K562 (cell line): ENCODE data around the gene TRAPPC2B. TPM values are rescaled to one million over a fixed set of nuclear protein-coding genes. Genes with fewer than 3 reads are reported as not detected.

Experiments
- CHD7 ChIP-seq: fragments of 200-600 bp; sonication (generic); IDR thresholded peaks from one replicate; pipeline ENCODE4 v1.6.1; 2012; ENCODE audit warnings: mild to moderate bottlenecking, low read depth, low read length, inconsistent platforms
- GABPB1 ChIP-seq: sonication (generic); formaldehyde crosslinking; IDR thresholded peaks from 2 replicates; pipeline ENCODE4 v1.8.0; 2022; ENCODE audit warnings: mild to moderate bottlenecking, missing genetic modification reagents
- LCOR ChIP-seq: sonication (generic); formaldehyde crosslinking; IDR thresholded peaks from 2 replicates; pipeline ENCODE4 v1.8.0; 2022; ENCODE audit warnings: mild to moderate bottlenecking, missing genetic modification reagents
- polyA plus RNA-seq, 8 experiments: library from polyadenylated mRNA; depleted of rRNA in 4 of 8; stranded (reverse) in 5 of 8; unstranded in 3 of 8; fragments of >200 nt; fragmentation: Nextera tagmentation in 2 of 8; fragmentation: Illumina TruSeq in 1 of 8; extraction: Ambion mirVana in 2 of 8; extraction: Trizol in 1 of 8; gene quantifications; 2 replicates each; pipeline versions ENCODE4 v1.2.1 to v1.2.3, GENCODE V29; 2011 to 2014; ENCODE audit warnings: inconsistent platforms in 1 of 8, missing spikeins in 1 of 8
- total RNA-seq, 7 experiments: library from RNA; depleted of rRNA in 6 of 7; stranded (reverse); fragments of >200 nt in 6 of 7; fragmentation: Illumina TruSeq in 2 of 7; extraction: Trizol in 2 of 7; gene quantifications; 2 replicates each; pipeline versions ENCODE4 v1.2.1 to v1.2.3, GENCODE V29; 2011 to 2021; ENCODE audit warnings: low replicate concordance in 1 of 7
- TF ChIP-seq, protein P1 (sequence below): fragments of 450-650 bp; IDR thresholded peaks from 2 replicates; pipeline ENCODE4 v1.6.1; 2016; ENCODE audit warnings: mild to moderate bottlenecking, moderate library complexity

Gene TRAPPC2B
- total and polyA plus RNA-seq, 9 of the 15 experiments (the other 6 are each of a cell fraction or from before 2014, with no cell fraction given) = 2.2 to 20.4 (median 4.6) TPM

DNA sequence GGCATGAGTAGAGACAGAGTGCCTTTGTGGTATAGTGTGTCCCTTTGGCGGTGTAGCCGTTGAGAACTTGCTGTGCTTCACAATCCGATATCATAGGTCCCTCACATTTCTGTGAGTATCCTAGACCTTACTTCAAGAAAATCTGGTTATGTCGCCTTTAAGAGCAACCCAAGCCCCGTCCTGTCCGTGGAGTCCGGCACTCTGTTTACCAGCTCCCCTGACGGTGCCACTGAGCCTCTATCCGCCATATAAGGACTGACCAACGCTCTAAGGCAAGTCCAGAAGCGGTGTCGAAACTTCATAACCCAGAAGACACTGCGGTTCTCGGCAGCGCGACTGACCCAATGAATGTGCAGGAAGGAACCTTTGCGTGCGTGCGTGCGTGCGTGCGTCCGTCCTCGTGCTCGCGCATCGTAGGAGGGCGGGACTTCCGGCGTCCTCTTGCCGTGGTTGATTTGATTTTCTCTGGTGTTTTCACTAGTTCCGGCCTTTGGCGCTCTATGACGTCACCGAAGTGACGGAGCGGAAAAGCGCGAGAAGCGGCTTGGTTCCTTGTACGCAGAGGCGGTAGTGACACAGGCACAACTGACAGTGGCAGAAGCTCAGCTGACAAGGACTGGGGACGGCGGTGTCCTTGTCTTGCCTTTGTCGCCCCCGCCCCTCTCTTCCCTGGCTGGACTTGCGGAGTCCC is at the start of gene TRAPPC2B, which contains the start of gene ZNF547 (continued):
- TF ChIP-seq CHD7 (no peak), GABPB1 (peak; percentile 96), LCOR (CRISPR knock-in tag) (no peak)
- TF ChIP-seq, protein P1, sequence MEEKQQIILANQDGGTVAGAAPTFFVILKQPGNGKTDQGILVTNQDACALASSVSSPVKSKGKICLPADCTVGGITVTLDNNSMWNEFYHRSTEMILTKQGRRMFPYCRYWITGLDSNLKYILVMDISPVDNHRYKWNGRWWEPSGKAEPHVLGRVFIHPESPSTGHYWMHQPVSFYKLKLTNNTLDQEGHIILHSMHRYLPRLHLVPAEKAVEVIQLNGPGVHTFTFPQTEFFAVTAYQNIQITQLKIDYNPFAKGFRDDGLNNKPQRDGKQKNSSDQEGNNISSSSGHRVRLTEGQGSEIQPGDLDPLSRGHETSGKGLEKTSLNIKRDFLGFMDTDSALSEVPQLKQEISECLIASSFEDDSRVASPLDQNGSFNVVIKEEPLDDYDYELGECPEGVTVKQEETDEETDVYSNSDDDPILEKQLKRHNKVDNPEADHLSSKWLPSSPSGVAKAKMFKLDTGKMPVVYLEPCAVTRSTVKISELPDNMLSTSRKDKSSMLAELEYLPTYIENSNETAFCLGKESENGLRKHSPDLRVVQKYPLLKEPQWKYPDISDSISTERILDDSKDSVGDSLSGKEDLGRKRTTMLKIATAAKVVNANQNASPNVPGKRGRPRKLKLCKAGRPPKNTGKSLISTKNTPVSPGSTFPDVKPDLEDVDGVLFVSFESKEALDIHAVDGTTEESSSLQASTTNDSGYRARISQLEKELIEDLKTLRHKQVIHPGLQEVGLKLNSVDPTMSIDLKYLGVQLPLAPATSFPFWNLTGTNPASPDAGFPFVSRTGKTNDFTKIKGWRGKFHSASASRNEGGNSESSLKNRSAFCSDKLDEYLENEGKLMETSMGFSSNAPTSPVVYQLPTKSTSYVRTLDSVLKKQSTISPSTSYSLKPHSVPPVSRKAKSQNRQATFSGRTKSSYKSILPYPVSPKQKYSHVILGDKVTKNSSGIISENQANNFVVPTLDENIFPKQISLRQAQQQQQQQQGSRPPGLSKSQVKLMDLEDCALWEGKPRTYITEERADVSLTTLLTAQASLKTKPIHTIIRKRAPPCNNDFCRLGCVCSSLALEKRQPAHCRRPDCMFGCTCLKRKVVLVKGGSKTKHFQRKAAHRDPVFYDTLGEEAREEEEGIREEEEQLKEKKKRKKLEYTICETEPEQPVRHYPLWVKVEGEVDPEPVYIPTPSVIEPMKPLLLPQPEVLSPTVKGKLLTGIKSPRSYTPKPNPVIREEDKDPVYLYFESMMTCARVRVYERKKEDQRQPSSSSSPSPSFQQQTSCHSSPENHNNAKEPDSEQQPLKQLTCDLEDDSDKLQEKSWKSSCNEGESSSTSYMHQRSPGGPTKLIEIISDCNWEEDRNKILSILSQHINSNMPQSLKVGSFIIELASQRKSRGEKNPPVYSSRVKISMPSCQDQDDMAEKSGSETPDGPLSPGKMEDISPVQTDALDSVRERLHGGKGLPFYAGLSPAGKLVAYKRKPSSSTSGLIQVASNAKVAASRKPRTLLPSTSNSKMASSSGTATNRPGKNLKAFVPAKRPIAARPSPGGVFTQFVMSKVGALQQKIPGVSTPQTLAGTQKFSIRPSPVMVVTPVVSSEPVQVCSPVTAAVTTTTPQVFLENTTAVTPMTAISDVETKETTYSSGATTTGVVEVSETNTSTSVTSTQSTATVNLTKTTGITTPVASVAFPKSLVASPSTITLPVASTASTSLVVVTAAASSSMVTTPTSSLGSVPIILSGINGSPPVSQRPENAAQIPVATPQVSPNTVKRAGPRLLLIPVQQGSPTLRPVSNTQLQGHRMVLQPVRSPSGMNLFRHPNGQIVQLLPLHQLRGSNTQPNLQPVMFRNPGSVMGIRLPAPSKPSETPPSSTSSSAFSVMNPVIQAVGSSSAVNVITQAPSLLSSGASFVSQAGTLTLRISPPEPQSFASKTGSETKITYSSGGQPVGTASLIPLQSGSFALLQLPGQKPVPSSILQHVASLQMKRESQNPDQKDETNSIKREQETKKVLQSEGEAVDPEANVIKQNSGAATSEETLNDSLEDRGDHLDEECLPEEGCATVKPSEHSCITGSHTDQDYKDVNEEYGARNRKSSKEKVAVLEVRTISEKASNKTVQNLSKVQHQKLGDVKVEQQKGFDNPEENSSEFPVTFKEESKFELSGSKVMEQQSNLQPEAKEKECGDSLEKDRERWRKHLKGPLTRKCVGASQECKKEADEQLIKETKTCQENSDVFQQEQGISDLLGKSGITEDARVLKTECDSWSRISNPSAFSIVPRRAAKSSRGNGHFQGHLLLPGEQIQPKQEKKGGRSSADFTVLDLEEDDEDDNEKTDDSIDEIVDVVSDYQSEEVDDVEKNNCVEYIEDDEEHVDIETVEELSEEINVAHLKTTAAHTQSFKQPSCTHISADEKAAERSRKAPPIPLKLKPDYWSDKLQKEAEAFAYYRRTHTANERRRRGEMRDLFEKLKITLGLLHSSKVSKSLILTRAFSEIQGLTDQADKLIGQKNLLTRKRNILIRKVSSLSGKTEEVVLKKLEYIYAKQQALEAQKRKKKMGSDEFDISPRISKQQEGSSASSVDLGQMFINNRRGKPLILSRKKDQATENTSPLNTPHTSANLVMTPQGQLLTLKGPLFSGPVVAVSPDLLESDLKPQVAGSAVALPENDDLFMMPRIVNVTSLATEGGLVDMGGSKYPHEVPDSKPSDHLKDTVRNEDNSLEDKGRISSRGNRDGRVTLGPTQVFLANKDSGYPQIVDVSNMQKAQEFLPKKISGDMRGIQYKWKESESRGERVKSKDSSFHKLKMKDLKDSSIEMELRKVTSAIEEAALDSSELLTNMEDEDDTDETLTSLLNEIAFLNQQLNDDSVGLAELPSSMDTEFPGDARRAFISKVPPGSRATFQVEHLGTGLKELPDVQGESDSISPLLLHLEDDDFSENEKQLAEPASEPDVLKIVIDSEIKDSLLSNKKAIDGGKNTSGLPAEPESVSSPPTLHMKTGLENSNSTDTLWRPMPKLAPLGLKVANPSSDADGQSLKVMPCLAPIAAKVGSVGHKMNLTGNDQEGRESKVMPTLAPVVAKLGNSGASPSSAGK = peak; percentile 36; the same call in 1 of the 2 replicates
